KMS-11 (cell line): ENCODE measurements around the gene GASK1A.

ENCODE experiments used
- H2AFZ ChIP-seq: fragments of 200-600 bp; sonication (generic); 2 replicates; pipeline ENCODE4 v1.6.1; 2016; ENCODE audit warnings: antibody characterized with exemption, mixed run types, low read depth
- H3K27ac ChIP-seq: fragments of 200-600 bp; sonication (generic); 2 replicates; pipeline ENCODE4 v1.6.1; 2016; ENCODE audit warnings: mild to moderate bottlenecking, mixed run types
- H3K27me3 ChIP-seq: fragments of 200-600 bp; sonication (generic); 2 replicates; pipeline ENCODE4 v1.6.1; 2017; ENCODE audit warnings: mild to moderate bottlenecking, low read depth, mixed run types, moderate library complexity; ENCODE audit not compliant: insufficient read depth
- H3K36me3 ChIP-seq: fragments of 200-600 bp; sonication (generic); 2 replicates; pipeline ENCODE4 v1.6.1; 2017; ENCODE audit warnings: mild to moderate bottlenecking, mixed run types; ENCODE audit not compliant: insufficient read depth
- H3K4me1 ChIP-seq: fragments of 200-600 bp; sonication (generic); 2 replicates; pipeline ENCODE4 v1.6.1; 2016; ENCODE audit warnings: mild to moderate bottlenecking, low read depth, mixed run types; ENCODE audit not compliant: poor library complexity, severe bottlenecking
- H3K4me2 ChIP-seq: fragments of 200-600 bp; sonication (generic); 2 replicates; pipeline ENCODE4 v1.7.0; 2016; ENCODE audit warnings: mild to moderate bottlenecking, mixed run types
- H3K4me3 ChIP-seq: fragments of 200-600 bp; sonication (generic); IDR thresholded peaks from 2 replicates; pipeline ENCODE4 v1.6.1; 2017; ENCODE audit warnings: low read depth, low read length, mixed read lengths; ENCODE audit not compliant: insufficient read depth
- H3K79me2 ChIP-seq: fragments of 200-600 bp; sonication (generic); 2 replicates; pipeline ENCODE4 v1.6.1; 2016; ENCODE audit warnings: low read depth, mixed run types; ENCODE audit not compliant: insufficient read depth
- H3K9ac ChIP-seq: fragments of 200-600 bp; sonication (generic); 2 replicates; pipeline ENCODE4 v1.6.1; 2016; ENCODE audit warnings: mild to moderate bottlenecking, mixed run types
- H4K20me1 ChIP-seq: fragments of 200-600 bp; sonication (generic); 2 replicates; pipeline ENCODE4 v1.6.1; 2016; ENCODE audit warnings: mild to moderate bottlenecking, mixed run types; ENCODE audit not compliant: insufficient read depth
- TF ChIP-seq, protein P1 (sequence below): fragments of 200-600 bp; sonication (generic); conservative IDR thresholded peaks from 2 replicates; pipeline ENCODE4 v1.6.1; 2017; ENCODE audit warnings: low read depth, mild to moderate bottlenecking, antibody characterized with exemption, low read length, moderate library complexity, mixed read lengths

GASK1A gene

DNA sequence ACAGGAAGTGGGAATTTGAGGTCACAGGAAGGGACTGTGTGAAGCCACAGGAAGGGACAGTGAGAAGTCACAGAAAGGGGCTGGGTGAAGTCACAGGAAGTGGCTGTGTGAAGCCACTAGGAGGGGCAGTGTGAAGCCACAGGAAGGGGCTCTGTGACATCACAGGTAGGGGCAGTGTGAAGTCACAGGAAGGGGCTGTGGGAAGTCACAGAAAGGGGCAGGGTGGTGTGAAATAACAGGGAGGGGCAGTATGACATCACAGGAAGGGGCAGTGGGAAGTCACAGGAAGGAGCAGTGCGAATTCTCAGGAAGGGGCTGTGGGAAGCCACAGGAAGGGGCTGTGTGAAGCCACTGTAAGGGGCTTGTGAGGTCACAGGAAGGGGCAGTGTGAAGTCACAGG is 35.8 kb downstream of the GASK1A start:
- H3K27me3 ChIP-seq: no peaks in the 10 kb centered on the region
- H3K4me1 ChIP-seq: no peaks in the 10 kb centered on the region
- H3K27ac ChIP-seq: no peak overlapping the region
- H3K4me2 ChIP-seq: no peak overlapping the region
- H3K36me3 ChIP-seq: no peaks in the 10 kb centered on the region
- H4K20me1 ChIP-seq: no peaks in the 10 kb centered on the region
- H3K9ac ChIP-seq: no peak overlapping the region
- H3K79me2 ChIP-seq: no peaks in the 10 kb centered on the region
- no peak overlapping the region for H2AFZ ChIP-seq
- no peak overlapping the region for H3K4me3 ChIP-seq
- TF ChIP-seq, protein P1, sequence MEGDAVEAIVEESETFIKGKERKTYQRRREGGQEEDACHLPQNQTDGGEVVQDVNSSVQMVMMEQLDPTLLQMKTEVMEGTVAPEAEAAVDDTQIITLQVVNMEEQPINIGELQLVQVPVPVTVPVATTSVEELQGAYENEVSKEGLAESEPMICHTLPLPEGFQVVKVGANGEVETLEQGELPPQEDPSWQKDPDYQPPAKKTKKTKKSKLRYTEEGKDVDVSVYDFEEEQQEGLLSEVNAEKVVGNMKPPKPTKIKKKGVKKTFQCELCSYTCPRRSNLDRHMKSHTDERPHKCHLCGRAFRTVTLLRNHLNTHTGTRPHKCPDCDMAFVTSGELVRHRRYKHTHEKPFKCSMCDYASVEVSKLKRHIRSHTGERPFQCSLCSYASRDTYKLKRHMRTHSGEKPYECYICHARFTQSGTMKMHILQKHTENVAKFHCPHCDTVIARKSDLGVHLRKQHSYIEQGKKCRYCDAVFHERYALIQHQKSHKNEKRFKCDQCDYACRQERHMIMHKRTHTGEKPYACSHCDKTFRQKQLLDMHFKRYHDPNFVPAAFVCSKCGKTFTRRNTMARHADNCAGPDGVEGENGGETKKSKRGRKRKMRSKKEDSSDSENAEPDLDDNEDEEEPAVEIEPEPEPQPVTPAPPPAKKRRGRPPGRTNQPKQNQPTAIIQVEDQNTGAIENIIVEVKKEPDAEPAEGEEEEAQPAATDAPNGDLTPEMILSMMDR: no peak

DNA sequence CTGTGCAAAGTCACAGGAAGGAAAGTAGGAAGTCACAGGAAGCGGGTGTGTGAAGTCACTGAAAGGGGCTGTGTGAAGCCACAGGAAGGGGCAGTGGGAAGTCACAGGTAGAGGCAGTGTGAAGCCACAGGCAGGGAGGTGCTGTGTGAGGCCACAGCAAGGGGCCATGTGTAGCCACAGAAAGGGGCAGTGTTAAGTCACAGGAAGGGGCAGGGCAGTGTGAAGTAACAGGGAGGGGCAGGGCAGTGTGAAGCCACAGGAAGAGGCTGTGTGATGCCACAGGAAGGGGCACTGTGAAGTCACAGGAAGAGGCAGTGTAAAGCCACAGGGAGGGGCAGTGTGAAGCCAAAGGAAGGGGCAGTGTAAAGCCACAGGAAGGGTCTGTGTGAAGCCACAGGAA is 36.5 kb downstream of the GASK1A start:
- H3K79me2 ChIP-seq: no peaks in the 10 kb centered on the region
- H3K27ac ChIP-seq: no peak overlapping the region
- no peak overlapping the region for H2AFZ ChIP-seq
- no peaks in the 10 kb centered on the region for H4K20me1 ChIP-seq
- H3K4me2 ChIP-seq: no peak overlapping the region
- H3K36me3 ChIP-seq: no peaks in the 10 kb centered on the region
- no peak overlapping the region for H3K9ac ChIP-seq
- no peaks in the 10 kb centered on the region for H3K27me3 ChIP-seq
- TF ChIP-seq, protein P1: no peak
- H3K4me3 ChIP-seq: no peak overlapping the region
- H3K4me1 ChIP-seq: no peaks in the 10 kb centered on the region

DNA sequence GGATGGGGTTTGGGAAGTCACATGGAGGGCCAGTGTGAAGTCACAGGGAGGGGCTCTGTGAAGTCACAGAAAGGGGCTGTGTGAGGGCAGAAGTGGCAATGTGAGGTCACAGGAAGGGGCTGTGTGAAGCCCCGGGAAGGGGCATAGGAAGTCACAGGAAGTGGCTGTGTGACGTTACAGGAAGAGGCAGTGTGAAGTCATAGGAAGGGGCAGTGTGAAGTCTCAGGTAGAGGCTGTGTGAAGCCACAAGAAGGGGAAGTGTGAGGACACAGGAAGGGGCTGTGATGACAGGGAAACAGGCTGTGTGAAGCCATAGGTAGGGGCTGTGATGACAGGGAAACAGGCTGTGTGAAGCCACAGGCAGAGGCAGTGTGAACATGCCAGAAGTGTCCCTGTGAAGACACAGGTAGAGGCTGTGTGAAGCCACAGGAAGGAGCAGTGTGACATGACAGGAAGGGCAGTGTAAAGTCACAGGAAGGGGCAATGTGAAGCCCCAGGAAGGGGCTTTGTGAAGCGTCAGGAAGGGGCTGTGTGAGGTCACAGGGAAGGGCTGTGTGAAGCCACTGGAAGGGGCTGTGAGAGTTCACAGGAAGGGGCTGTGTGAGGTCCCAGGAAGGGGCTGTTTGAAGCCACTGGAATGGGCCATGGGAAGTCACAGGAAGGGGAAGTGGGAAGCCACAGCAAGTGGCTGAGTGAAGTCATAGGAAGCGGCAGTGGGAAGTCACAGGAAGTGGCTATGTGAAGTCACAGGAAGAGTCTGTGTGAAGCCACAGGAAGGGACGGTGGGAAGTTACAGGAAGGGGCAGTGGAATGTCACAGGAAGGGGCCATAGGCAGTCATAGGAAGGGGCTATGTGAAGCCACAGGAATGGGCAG is 37.1 kb downstream of the GASK1A start:
- TF ChIP-seq, protein P1: no peak
- Histone ChIP-seq H4K20me1 (no peaks in the 10 kb centered on the region), H3K4me3 (no peak overlapping the region), H3K79me2 (no peaks in the 10 kb centered on the region), H3K9ac (no peak overlapping the region), H2AFZ (no peak overlapping the region), H3K27me3 (no peaks in the 10 kb centered on the region), H3K27ac (no peak overlapping the region), H3K4me1 (no peaks in the 10 kb centered on the region), H3K36me3 (no peaks in the 10 kb centered on the region), H3K4me2 (no peak overlapping the region)

DNA sequence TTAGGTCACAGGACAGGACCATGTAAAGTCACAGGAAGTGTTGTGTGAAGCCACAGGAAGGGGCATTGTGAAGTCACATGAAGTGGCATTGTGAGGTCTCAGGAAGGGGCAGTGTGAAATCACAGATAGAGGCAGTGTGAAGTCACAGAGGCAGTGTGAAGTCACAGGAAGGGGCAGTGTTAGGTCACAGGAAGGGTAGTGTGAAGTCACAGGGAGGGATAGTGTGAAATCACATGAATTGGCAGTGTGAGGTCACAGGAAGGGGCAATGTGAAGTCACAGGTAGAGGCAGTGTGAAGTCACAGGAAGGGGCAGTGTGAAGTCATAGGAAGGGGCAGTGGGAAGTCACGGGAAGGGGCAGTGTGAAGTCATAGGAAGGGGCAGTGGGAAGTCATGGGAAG is 37.9 kb downstream of the GASK1A start:
- H3K27me3 ChIP-seq: no peaks in the 10 kb centered on the region
- TF ChIP-seq, protein P1: no peak
- no peaks in the 10 kb centered on the region for H3K4me1 ChIP-seq
- no peak overlapping the region for H3K4me2 ChIP-seq
- H3K79me2 ChIP-seq: no peaks in the 10 kb centered on the region
- H3K4me3 ChIP-seq: no peak overlapping the region
- H3K27ac ChIP-seq: no peak overlapping the region
- H4K20me1 ChIP-seq: no peaks in the 10 kb centered on the region
- no peaks in the 10 kb centered on the region for H3K36me3 ChIP-seq
- no peak overlapping the region for H3K9ac ChIP-seq
- H2AFZ ChIP-seq: no peak overlapping the region
